CMK (cell line): ENCODE data around the gene GEMIN5.

Experiments
- DNase-seq: peaks from one replicate; pipeline ENCODE4 v3.0.0-alpha.2; 2010; ENCODE audit warnings: low read depth

The GEMIN5 gene

GRCh38 chr5:154849264-154849785 lies 88.7 kb downstream of the GEMIN5 start:
- DNase-seq: no peak

- DNase-seq: no peak
Measured at GRCh38 chr5:154844809-154845208, 93.2 kb downstream of the GEMIN5 start.

GRCh38 chr5:154842689-154843530 lies 95.1 kb downstream of the GEMIN5 start:
- no peak for DNase-seq

- no peak for DNase-seq
Measured at GRCh38 chr5:154841273-154841661, 96.7 kb downstream of the GEMIN5 start.

GRCh38 chr5:154840435-154841272 lies 97.4 kb downstream of the GEMIN5 start:
- DNase-seq: peak; percentile 75
